Loucy (cell line): Measurements from ENCODE around the gene CCIN.
"Not testable (repeated sequence)": the region's sequence is repeated elsewhere in the genome, so short reads cannot be mapped to it uniquely, and the experiment has no call there.

ENCODE experiments used
- H2AFZ ChIP-seq: fragments of 200-600 bp; sonication (generic); 2 replicates; pipeline ENCODE4 v1.6.0; 2016; ENCODE audit warnings: antibody characterized with exemption, mild to moderate bottlenecking, low read length, moderate library complexity
- H3F3A ChIP-seq: fragments of 200-600 bp; 2 replicates; pipeline ENCODE4 v1.6.0; 2016; ENCODE audit warnings: antibody characterized with exemption, low read depth, mild to moderate bottlenecking
- H3K27me3 ChIP-seq: fragments of 200-600 bp; sonication (generic); 2 replicates; pipeline ENCODE4 v1.6.1; 2014; ENCODE audit warnings: low read length, mild to moderate bottlenecking; ENCODE audit not compliant: insufficient read depth, poor library complexity, severe bottlenecking
- H3K36me3 ChIP-seq: fragments of 200-600 bp; sonication (generic); 2 replicates; pipeline ENCODE4 v1.6.1; 2016; ENCODE audit warnings: low read length; ENCODE audit not compliant: insufficient read depth
- H3K4me1 ChIP-seq: fragments of 200-600 bp; sonication (generic); 2 replicates; pipeline ENCODE4 v1.5.1; 2014; ENCODE audit warnings: low read length, mild to moderate bottlenecking; ENCODE audit not compliant: insufficient read depth, poor library complexity, severe bottlenecking
- H3K4me2 ChIP-seq: fragments of 200-600 bp; sonication (generic); 2 replicates; pipeline ENCODE4 v1.6.0; 2014; ENCODE audit warnings: antibody characterized with exemption, low read length, low read depth, mild to moderate bottlenecking; ENCODE audit not compliant: poor library complexity, severe bottlenecking
- H3K4me3 ChIP-seq: fragments of 200-600 bp; sonication (generic); 2 replicates; pipeline ENCODE4 v1.5.1; 2014; ENCODE audit warnings: low read length, mild to moderate bottlenecking, mixed read lengths; ENCODE audit not compliant: poor library complexity, severe bottlenecking
- H3K79me2 ChIP-seq: fragments of 200-600 bp; sonication (generic); 2 replicates; pipeline ENCODE4 v1.6.1; 2014; ENCODE audit warnings: low read length; ENCODE audit not compliant: insufficient read depth
- H3K9ac ChIP-seq: fragments of 200-600 bp; sonication (generic); 2 replicates; pipeline ENCODE4 v1.6.0; 2014; ENCODE audit warnings: mild to moderate bottlenecking, low read depth, low read length, moderate library complexity; ENCODE audit not compliant: poor library complexity, severe bottlenecking
- H3K9me2 ChIP-seq: fragments of 200-600 bp; sonication (generic); replicated peaks from 2 replicates; pipeline ENCODE4 v1.6.1; 2016; ENCODE audit warnings: low read depth, low read length, mixed read lengths
- H3K9me3 ChIP-seq: fragments of 200-600 bp; sonication (generic); 2 replicates; pipeline ENCODE4 v1.6.1; 2014; ENCODE audit warnings: mild to moderate bottlenecking, antibody characterized with exemption, low read length, low read depth; ENCODE audit not compliant: insufficient read depth
- H4K20me1 ChIP-seq: fragments of 200-600 bp; sonication (generic); 2 replicates; pipeline ENCODE4 v1.6.0; 2014; ENCODE audit warnings: antibody characterized with exemption, low read length, mild to moderate bottlenecking; ENCODE audit not compliant: insufficient read depth, poor library complexity, severe bottlenecking
- EZH2phosphoT487 ChIP-seq: fragments of 200-600 bp; IDR thresholded peaks from 2 replicates; pipeline ENCODE4 v1.6.1; 2018; ENCODE audit warnings: antibody characterized with exemption, mild to moderate bottlenecking, moderate library complexity, borderline replicate concordance
- TF ChIP-seq, protein P1 (sequence below): fragments of 200-600 bp; sonication (generic); conservative IDR thresholded peaks from 2 replicates; pipeline ENCODE4 v1.5.1; 2014; ENCODE audit warnings: mild to moderate bottlenecking, antibody characterized with exemption, low read length

CCIN gene

DNA sequence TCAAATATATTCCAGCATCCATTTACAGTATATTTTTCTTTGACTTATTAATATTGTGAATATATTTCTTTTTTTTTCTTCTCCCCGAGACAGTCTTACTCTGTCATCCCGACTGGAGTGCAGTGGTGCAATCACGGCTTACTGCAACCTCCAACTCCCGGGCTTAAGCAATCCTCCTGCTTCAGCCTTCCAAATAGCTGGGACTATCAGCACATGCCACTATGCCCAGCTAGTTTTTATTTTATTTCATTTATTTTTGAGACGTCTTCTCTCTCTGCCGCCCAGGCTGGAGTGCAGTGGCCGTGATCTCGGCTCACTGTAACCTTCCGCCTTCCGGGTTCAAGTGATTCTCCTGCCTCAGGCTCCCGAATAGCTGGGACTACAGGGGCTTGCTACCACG lies 40.0 kb upstream of the CCIN start:
- no peak overlapping the region for H3K4me3 ChIP-seq
- H3K27me3 ChIP-seq, result no peaks in the 10 kb centered on the region
- H3K36me3 ChIP-seq, result no peaks in the 10 kb centered on the region
- H3F3A ChIP-seq, result no peaks in the 10 kb centered on the region
- no peak for TF ChIP-seq EZH2phosphoT487
- TF ChIP-seq, protein P1, sequence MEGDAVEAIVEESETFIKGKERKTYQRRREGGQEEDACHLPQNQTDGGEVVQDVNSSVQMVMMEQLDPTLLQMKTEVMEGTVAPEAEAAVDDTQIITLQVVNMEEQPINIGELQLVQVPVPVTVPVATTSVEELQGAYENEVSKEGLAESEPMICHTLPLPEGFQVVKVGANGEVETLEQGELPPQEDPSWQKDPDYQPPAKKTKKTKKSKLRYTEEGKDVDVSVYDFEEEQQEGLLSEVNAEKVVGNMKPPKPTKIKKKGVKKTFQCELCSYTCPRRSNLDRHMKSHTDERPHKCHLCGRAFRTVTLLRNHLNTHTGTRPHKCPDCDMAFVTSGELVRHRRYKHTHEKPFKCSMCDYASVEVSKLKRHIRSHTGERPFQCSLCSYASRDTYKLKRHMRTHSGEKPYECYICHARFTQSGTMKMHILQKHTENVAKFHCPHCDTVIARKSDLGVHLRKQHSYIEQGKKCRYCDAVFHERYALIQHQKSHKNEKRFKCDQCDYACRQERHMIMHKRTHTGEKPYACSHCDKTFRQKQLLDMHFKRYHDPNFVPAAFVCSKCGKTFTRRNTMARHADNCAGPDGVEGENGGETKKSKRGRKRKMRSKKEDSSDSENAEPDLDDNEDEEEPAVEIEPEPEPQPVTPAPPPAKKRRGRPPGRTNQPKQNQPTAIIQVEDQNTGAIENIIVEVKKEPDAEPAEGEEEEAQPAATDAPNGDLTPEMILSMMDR, result no peak
- H3K79me2 ChIP-seq, result no peaks in the 10 kb centered on the region
- H2AFZ ChIP-seq, result no peak overlapping the region
- H3K9ac ChIP-seq, result no peak overlapping the region
- peaks cover 26% of the 10 kb centered on the region for H3K4me1 ChIP-seq
- no peaks in the 10 kb centered on the region for H3K9me2 ChIP-seq
- no peaks in the 10 kb centered on the region for H3K9me3 ChIP-seq
- H4K20me1 ChIP-seq, result no peaks in the 10 kb centered on the region
- H3K4me2 ChIP-seq, result no peak overlapping the region

DNA sequence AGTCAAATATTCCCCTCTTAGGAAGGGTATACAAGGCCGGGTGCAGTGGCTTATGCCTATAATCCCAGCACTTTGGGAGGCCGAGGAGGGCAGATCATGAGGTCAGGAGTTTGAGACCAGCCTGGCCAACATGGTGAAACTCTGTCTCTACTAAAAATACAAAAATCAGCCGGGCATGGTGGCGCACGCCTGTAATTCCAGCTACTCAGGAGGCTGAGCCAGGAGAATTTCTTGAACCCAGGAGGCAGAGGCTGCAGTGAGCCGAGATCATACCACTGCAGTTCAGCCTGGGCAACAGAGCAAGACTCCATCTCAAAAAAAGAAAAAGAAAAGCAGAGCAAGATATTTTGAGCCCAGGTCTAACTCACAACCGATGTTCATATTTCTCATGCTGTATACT lies 37.5 kb upstream of the CCIN start:
- H3K4me3 ChIP-seq, H3K9me3 ChIP-seq, H3K4me2 ChIP-seq, H3K36me3 ChIP-seq, H3K9ac ChIP-seq, H3K79me2 ChIP-seq, H3K27me3 ChIP-seq, H3K9me2 ChIP-seq, H2AFZ ChIP-seq, H3F3A ChIP-seq, H4K20me1 ChIP-seq: not testable (repeated sequence)
- peaks cover 23% of the 10 kb centered on the region for H3K4me1 ChIP-seq

GRCh38 chr9:36132086-36132485 lies 37.1 kb upstream of the CCIN start:
- Histone ChIP-seq H3K4me2 (no peak overlapping the region), H3F3A (no peaks in the 10 kb centered on the region)

More at GRCh38 chr9:36132086-36132485, 37.1 kb upstream of the CCIN start:
- H3K79me2 ChIP-seq, result peaks cover 4% of the 10 kb centered on the region; the same call in 1 of the 2 replicates
- no peak overlapping the region for H3K9ac ChIP-seq
- no peaks in the 10 kb centered on the region for H3K27me3 ChIP-seq
- H3K9me3 ChIP-seq, result no peaks in the 10 kb centered on the region
- H4K20me1 ChIP-seq, result peaks cover under 1% of the 10 kb centered on the region
- H2AFZ ChIP-seq, result no peak overlapping the region
- H3K36me3 ChIP-seq, result no peaks in the 10 kb centered on the region
- TF ChIP-seq, protein P1, result no peak
- TF ChIP-seq EZH2phosphoT487, result no peak
- no peaks in the 10 kb centered on the region for H3K9me2 ChIP-seq
- no peak overlapping the region for H3K4me3 ChIP-seq
- H3K4me1 ChIP-seq, result peaks cover 23% of the 10 kb centered on the region
